ENCODE results near the gene YEATS2.

Gene YEATS2

GRCh38 chr3:183828538-183828870 lies 130.9 kb downstream of the YEATS2 start:
- peaks cover 14% of the 10 kb centered on the region for H3K27me3 ChIP-seq (ENCODE audit: insufficient read depth, low read length)
- peaks cover 30% of the 10 kb centered on the region for H3K36me3 ChIP-seq (ENCODE audit: insufficient read depth, low read depth, low read length)
- no peak overlapping the region for H3K27ac ChIP-seq (ENCODE audit: low read length)
- no peaks in the 10 kb centered on the region for H3K9me3 ChIP-seq (ENCODE audit: insufficient read depth, low read depth, low read length)
- H3K4me1 ChIP-seq (ENCODE audit: insufficient read depth, low read length) = peaks cover 3% of the 10 kb centered on the region; the same call in 1 of the 2 replicates
- H3K4me3 ChIP-seq (ENCODE audit: low read length) = no peak overlapping the region
- H3K9ac ChIP-seq (ENCODE audit: low read depth, low read length) = no peak overlapping the region

GRCh38 chr3:183829466-183829865 lies 131.9 kb downstream of the YEATS2 start:
- H3K4me3 ChIP-seq (ENCODE audit: low read length) = no peak overlapping the region
- H3K36me3 ChIP-seq (ENCODE audit: insufficient read depth, low read depth, low read length) = peaks cover 35% of the 10 kb centered on the region
- H3K4me1 ChIP-seq (ENCODE audit: insufficient read depth, low read length) = no peaks in the 10 kb centered on the region; the same call in 1 of the 2 replicates
- H3K9me3 ChIP-seq (ENCODE audit: insufficient read depth, low read depth, low read length) = no peaks in the 10 kb centered on the region
- H3K27ac ChIP-seq (ENCODE audit: low read length) = no peak overlapping the region
- no peak overlapping the region for H3K9ac ChIP-seq (ENCODE audit: low read depth, low read length)
- peaks cover 4% of the 10 kb centered on the region; the same call in 1 of the 2 replicates for H3K27me3 ChIP-seq (ENCODE audit: insufficient read depth, low read length)

- H3K9ac ChIP-seq (ENCODE audit: low read depth, low read length) = no peak overlapping the region
- no peaks in the 10 kb centered on the region for H3K4me1 ChIP-seq (ENCODE audit: insufficient read depth, low read length)
- peaks cover 40% of the 10 kb centered on the region for H3K36me3 ChIP-seq (ENCODE audit: insufficient read depth, low read depth, low read length)
- H3K4me3 ChIP-seq (ENCODE audit: low read length) = no peak overlapping the region
- H3K27ac ChIP-seq (ENCODE audit: low read length) = no peak overlapping the region
- H3K9me3 ChIP-seq (ENCODE audit: insufficient read depth, low read depth, low read length) = no peaks in the 10 kb centered on the region
- no peaks in the 10 kb centered on the region for H3K27me3 ChIP-seq (ENCODE audit: insufficient read depth, low read length)
Observed at GRCh38 chr3:183830187-183830586, 132.6 kb downstream of the YEATS2 start.

- no peak overlapping the region for H3K9ac ChIP-seq (ENCODE audit: low read depth, low read length)
- no peak overlapping the region for H3K4me3 ChIP-seq (ENCODE audit: low read length)
- peaks cover 47% of the 10 kb centered on the region for H3K36me3 ChIP-seq (ENCODE audit: insufficient read depth, low read depth, low read length)
- no peaks in the 10 kb centered on the region for H3K9me3 ChIP-seq (ENCODE audit: insufficient read depth, low read depth, low read length)
- H3K27ac ChIP-seq (ENCODE audit: low read length) = no peak overlapping the region
- H3K27me3 ChIP-seq (ENCODE audit: insufficient read depth, low read length) = no peaks in the 10 kb centered on the region
- no peaks in the 10 kb centered on the region for H3K4me1 ChIP-seq (ENCODE audit: insufficient read depth, low read length)
Observed at GRCh38 chr3:183833516-183833915, 135.9 kb downstream of the YEATS2 start.

DNA sequence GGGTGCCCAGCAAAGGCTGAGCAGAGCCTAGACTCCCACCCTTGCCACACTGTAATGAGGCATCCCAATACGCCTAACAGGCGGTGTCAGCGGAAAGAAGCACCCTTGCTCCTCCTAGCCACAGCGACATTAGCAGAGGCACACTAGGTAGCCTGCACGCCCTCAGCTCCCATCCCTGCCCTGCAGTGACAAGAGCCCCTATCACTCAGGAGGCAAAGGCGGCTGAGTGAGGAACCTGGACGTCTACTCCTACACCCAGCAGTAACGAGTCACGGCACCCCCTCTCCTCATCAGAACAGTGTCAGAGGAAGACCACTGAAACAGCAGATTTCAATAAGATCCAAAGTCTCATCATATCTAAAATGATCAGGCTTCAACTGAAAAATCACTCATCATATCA lies 139.8 kb downstream of the YEATS2 start:
- H3K4me1 ChIP-seq (ENCODE audit: insufficient read depth, low read length) = no peaks in the 10 kb centered on the region
- H3K4me3 ChIP-seq (ENCODE audit: low read length) = no peak overlapping the region
- H3K9me3 ChIP-seq (ENCODE audit: insufficient read depth, low read depth, low read length) = no peaks in the 10 kb centered on the region
- peaks cover 72% of the 10 kb centered on the region for H3K36me3 ChIP-seq (ENCODE audit: insufficient read depth, low read depth, low read length)
- H3K9ac ChIP-seq (ENCODE audit: low read depth, low read length) = no peak overlapping the region
- H3K27ac ChIP-seq (ENCODE audit: low read length) = no peak overlapping the region
- H3K27me3 ChIP-seq (ENCODE audit: insufficient read depth, low read length) = no peaks in the 10 kb centered on the region

- Histone ChIP-seq H3K9ac (ENCODE audit: low read depth, low read length) (no peak overlapping the region), H3K27me3 (ENCODE audit: insufficient read depth, low read length) (no peaks in the 10 kb centered on the region), H3K4me3 (ENCODE audit: low read length) (no peak overlapping the region), H3K9me3 (ENCODE audit: insufficient read depth, low read depth, low read length) (no peaks in the 10 kb centered on the region), H3K36me3 (ENCODE audit: insufficient read depth, low read depth, low read length) (peaks cover 70% of the 10 kb centered on the region), H3K4me1 (ENCODE audit: insufficient read depth, low read length) (no peaks in the 10 kb centered on the region), H3K27ac (ENCODE audit: low read length) (no peak overlapping the region)
Observed at GRCh38 chr3:183837894-183838293, 140.3 kb downstream of the YEATS2 start.

- H3K4me3 ChIP-seq (ENCODE audit: low read length) = no peak overlapping the region
- no peak overlapping the region for H3K27ac ChIP-seq (ENCODE audit: low read length)
- H3K36me3 ChIP-seq (ENCODE audit: insufficient read depth, low read depth, low read length) = peaks cover 73% of the 10 kb centered on the region
- H3K9me3 ChIP-seq (ENCODE audit: insufficient read depth, low read depth, low read length) = no peaks in the 10 kb centered on the region
- H3K27me3 ChIP-seq (ENCODE audit: insufficient read depth, low read length) = no peaks in the 10 kb centered on the region
- no peaks in the 10 kb centered on the region for H3K4me1 ChIP-seq (ENCODE audit: insufficient read depth, low read length)
- no peak overlapping the region for H3K9ac ChIP-seq (ENCODE audit: low read depth, low read length)
Observed at GRCh38 chr3:183839751-183840150, 142.2 kb downstream of the YEATS2 start.

DNA sequence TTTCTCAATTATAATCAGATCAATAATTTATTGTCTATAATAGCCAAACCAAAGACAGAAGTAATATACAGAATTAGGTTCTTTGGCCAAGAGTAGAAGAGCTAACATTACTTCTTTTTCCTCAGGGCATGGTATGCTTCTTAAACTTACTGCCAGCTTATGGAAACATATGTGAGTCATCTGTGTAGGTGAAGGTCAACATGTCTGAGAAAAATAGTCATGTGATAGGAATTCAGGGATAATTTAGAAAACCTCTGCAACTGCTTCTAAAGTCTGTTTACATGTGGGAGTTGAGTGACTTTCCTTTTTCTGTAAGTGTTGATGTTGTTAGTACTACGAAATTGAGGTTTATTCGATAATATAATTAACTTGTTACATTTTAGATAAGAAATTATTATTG lies 147.0 kb downstream of the YEATS2 start:
- no peak overlapping the region for H3K9ac ChIP-seq (ENCODE audit: low read depth, low read length)
- no peaks in the 10 kb centered on the region for H3K9me3 ChIP-seq (ENCODE audit: insufficient read depth, low read depth, low read length)
- H3K4me3 ChIP-seq (ENCODE audit: low read length) = no peak overlapping the region
- no peaks in the 10 kb centered on the region for H3K27me3 ChIP-seq (ENCODE audit: insufficient read depth, low read length)
- peaks cover 75% of the 10 kb centered on the region for H3K36me3 ChIP-seq (ENCODE audit: insufficient read depth, low read depth, low read length)
- no peak overlapping the region for H3K27ac ChIP-seq (ENCODE audit: low read length)
- no peaks in the 10 kb centered on the region for H3K4me1 ChIP-seq (ENCODE audit: insufficient read depth, low read length)

DNA sequence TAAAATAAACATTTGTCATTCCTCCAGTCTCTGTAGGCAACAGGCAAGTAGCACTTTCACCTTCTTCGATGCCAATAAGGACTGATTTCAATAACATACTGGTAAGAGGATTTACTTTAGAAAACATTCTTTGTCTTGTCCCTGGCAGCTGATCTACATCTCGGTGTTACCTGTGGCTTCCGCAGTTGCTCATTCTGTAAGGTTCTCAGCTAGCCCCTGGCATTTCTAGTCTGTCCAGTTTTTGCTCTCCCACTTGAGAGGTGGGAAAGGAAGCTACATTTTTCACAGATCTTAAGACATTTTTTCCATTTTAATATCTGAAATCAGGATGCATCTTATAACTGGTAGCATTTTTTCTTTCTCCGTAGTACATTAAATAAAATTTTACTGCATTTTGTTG lies 147.5 kb downstream of the YEATS2 start:
- H3K27ac ChIP-seq (ENCODE audit: low read length) = no peak overlapping the region
- H3K4me1 ChIP-seq (ENCODE audit: insufficient read depth, low read length) = no peaks in the 10 kb centered on the region
- no peak overlapping the region for H3K4me3 ChIP-seq (ENCODE audit: low read length)
- H3K27me3 ChIP-seq (ENCODE audit: insufficient read depth, low read length) = no peaks in the 10 kb centered on the region
- peaks cover 74% of the 10 kb centered on the region for H3K36me3 ChIP-seq (ENCODE audit: insufficient read depth, low read depth, low read length)
- H3K9ac ChIP-seq (ENCODE audit: low read depth, low read length) = no peak overlapping the region
- no peaks in the 10 kb centered on the region for H3K9me3 ChIP-seq (ENCODE audit: insufficient read depth, low read depth, low read length)

GRCh38 chr3:183845608-183846288 lies 148.2 kb downstream of the YEATS2 start:
- Histone ChIP-seq H3K27me3 (ENCODE audit: insufficient read depth, low read length) (no peaks in the 10 kb centered on the region), H3K9ac (ENCODE audit: low read depth, low read length) (no peak overlapping the region), H3K9me3 (ENCODE audit: insufficient read depth, low read depth, low read length) (no peaks in the 10 kb centered on the region), H3K36me3 (ENCODE audit: insufficient read depth, low read depth, low read length) (peaks cover 74% of the 10 kb centered on the region), H3K4me1 (ENCODE audit: insufficient read depth, low read length) (no peaks in the 10 kb centered on the region), H3K4me3 (ENCODE audit: low read length) (no peak overlapping the region), H3K27ac (ENCODE audit: low read length) (no peak overlapping the region)

GRCh38 chr3:183854318-183855035 lies 156.9 kb downstream of the YEATS2 start:
- H3K27me3 ChIP-seq (ENCODE audit: insufficient read depth, low read length) = no peaks in the 10 kb centered on the region
- H3K27ac ChIP-seq (ENCODE audit: low read length) = no peak overlapping the region
- H3K9ac ChIP-seq (ENCODE audit: low read depth, low read length) = no peak overlapping the region
- no peak overlapping the region for H3K4me3 ChIP-seq (ENCODE audit: low read length)
- H3K36me3 ChIP-seq (ENCODE audit: insufficient read depth, low read depth, low read length) = peaks cover 61% of the 10 kb centered on the region
- no peaks in the 10 kb centered on the region for H3K4me1 ChIP-seq (ENCODE audit: insufficient read depth, low read length)
- no peaks in the 10 kb centered on the region for H3K9me3 ChIP-seq (ENCODE audit: insufficient read depth, low read depth, low read length)

- Histone ChIP-seq H3K27ac (ENCODE audit: low read length) (no peak overlapping the region), H3K4me3 (ENCODE audit: low read length) (no peak overlapping the region), H3K9me3 (ENCODE audit: insufficient read depth, low read depth, low read length) (no peaks in the 10 kb centered on the region), H3K4me1 (ENCODE audit: insufficient read depth, low read length) (no peaks in the 10 kb centered on the region), H3K36me3 (ENCODE audit: insufficient read depth, low read depth, low read length) (peaks cover 77% of the 10 kb centered on the region), H3K9ac (ENCODE audit: low read depth, low read length) (no peak overlapping the region), H3K27me3 (ENCODE audit: insufficient read depth, low read length) (no peaks in the 10 kb centered on the region)
Observed at GRCh38 chr3:183857863-183858262, 160.3 kb downstream of the YEATS2 start.

Measured in iPS-20b (cell line).